ENCODE measurements around the gene NFKBIL1. TPM values are rescaled to one million over a fixed set of nuclear protein-coding genes. Genes with fewer than 3 reads are reported as not detected.

Gene NFKBIL1
- total and polyA plus RNA-seq, 9 of the 15 experiments (the other 6 are each of a cell fraction or from before 2014, with no cell fraction given) = 0.49 to 33.1 (median 7.6) TPM

GRCh38 chr6:31525932-31526591 is 21.3 kb upstream of the NFKBIL1 start (continued):
- TF ChIP-seq REST (IDR thresholded peaks at IDR 0.05; ENCODE audit: borderline replicate concordance) = peak; percentile 40; the same call in 1 of the 2 replicates
- TF ChIP-seq REST (CRISPR knock-in tag; IDR thresholded peaks at IDR 0.05; ENCODE audit: low read depth) = peak; percentile 31; the same call in 1 of the 2 replicates
- no peak for TF ChIP-seq ZNF124 (CRISPR knock-in tag; IDR thresholded peaks at IDR 0.05)
- no peak for TF ChIP-seq AFF1 (IDR thresholded peaks at IDR 0.05; ENCODE audit: low read depth in 1 of 2, partially characterized antibody in 2 of 2)
- TF ChIP-seq LEF1 (IDR thresholded peaks at IDR 0.05) = no peak
- no peak for TF ChIP-seq ARHGAP35 (IDR thresholded peaks at IDR 0.05; ENCODE audit: partially characterized antibody)
- no peak for TF ChIP-seq GABPB1 (CRISPR knock-in tag; IDR thresholded peaks at IDR 0.05)
- no peak for TF ChIP-seq COPS2 (conservative IDR thresholded peaks at IDR 0.05)
- TF ChIP-seq RBM15 (IDR thresholded peaks at IDR 0.05; ENCODE audit: insufficient read depth, low read length) = no peak
- TF ChIP-seq ZNF592 (IDR thresholded peaks at IDR 0.05) = 0 out of 2 replicates have a peak, but pooled peaks have one; percentile 33
- no peak for TF ChIP-seq ZNF24 (IDR thresholded peaks at IDR 0.05)
